ENCODE measurements around the gene DDHD1. TPM values are rescaled to one million over a fixed set of nuclear protein-coding genes. Genes with fewer than 3 reads are reported as not detected.

DDHD1 gene
- total and polyA plus RNA-seq, 2 donors from 2014 or later, result 2.1 to 11.9 TPM

DNA sequence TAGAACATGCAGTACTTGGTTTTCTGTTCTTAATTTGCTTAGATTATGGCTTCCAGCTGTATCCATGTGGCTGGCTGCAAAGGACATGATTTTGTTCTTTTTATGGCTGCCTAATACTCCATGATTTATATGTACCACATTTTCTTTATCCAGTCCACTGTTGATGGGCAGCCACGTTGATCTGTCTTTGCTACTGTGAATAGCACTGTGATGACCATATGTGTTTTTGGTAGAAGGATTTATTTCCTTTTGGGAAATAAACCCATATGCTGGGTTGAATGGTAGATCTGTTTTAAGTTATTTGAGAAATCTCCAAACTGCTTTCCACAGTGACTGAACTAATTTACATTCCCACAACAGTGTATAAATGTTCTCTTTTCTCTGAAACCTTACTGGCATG is 116.1 kb downstream of the DDHD1 start:
- intact Hi-C loops (cut with DNase I), result no loop called here
- Histone ChIP-seq H3K36me3 (ENCODE audit: control insufficient read depth in 2 of 3, insufficient read depth in 3 of 3, low read length in 3 of 3) (no peaks in the 10 kb centered on the region), H3K4me3 (ENCODE audit: low read length in 3 of 3) (no peak overlapping the region), H3K27me3 (ENCODE audit: control insufficient read depth, insufficient read depth, low read length) (no peaks in the 10 kb centered on the region), H3K9ac (ENCODE audit: low read length in 3 of 3) (no peak overlapping the region), H3K27ac (ENCODE audit: low read depth in 2 of 2, low read length in 2 of 2) (no peak overlapping the region), H3K4me1 (ENCODE audit: control insufficient read depth in 2 of 3, insufficient read depth in 2 of 3, low read depth in 1 of 3, low read length in 3 of 3) (no peaks in the 10 kb centered on the region), H3K9me3 (ENCODE audit: control insufficient read depth in 2 of 3, insufficient read depth in 1 of 3, low read length in 3 of 3) (no peaks in the 10 kb centered on the region)
- TF ChIP-seq, protein P1, sequence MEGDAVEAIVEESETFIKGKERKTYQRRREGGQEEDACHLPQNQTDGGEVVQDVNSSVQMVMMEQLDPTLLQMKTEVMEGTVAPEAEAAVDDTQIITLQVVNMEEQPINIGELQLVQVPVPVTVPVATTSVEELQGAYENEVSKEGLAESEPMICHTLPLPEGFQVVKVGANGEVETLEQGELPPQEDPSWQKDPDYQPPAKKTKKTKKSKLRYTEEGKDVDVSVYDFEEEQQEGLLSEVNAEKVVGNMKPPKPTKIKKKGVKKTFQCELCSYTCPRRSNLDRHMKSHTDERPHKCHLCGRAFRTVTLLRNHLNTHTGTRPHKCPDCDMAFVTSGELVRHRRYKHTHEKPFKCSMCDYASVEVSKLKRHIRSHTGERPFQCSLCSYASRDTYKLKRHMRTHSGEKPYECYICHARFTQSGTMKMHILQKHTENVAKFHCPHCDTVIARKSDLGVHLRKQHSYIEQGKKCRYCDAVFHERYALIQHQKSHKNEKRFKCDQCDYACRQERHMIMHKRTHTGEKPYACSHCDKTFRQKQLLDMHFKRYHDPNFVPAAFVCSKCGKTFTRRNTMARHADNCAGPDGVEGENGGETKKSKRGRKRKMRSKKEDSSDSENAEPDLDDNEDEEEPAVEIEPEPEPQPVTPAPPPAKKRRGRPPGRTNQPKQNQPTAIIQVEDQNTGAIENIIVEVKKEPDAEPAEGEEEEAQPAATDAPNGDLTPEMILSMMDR (IDR thresholded peaks at IDR 0.05; ENCODE audit: borderline replicate concordance, extremely low read depth, insufficient read depth), result no peak
- FAIRE-seq (no peak), DNase-seq (no peak)

- Histone ChIP-seq H3K9ac (ENCODE audit: low read length in 3 of 3) (no peak overlapping the region), H3K27me3 (ENCODE audit: control insufficient read depth, insufficient read depth, low read length) (no peaks in the 10 kb centered on the region), H3K9me3 (ENCODE audit: control insufficient read depth in 2 of 3, insufficient read depth in 1 of 3, low read length in 3 of 3) (no peaks in the 10 kb centered on the region), H3K4me1 (ENCODE audit: control insufficient read depth in 2 of 3, insufficient read depth in 2 of 3, low read depth in 1 of 3, low read length in 3 of 3) (no peaks in the 10 kb centered on the region), H3K4me3 (ENCODE audit: low read length in 3 of 3) (no peak overlapping the region), H3K27ac (ENCODE audit: low read depth in 2 of 2, low read length in 2 of 2) (no peak overlapping the region), H3K36me3 (ENCODE audit: control insufficient read depth in 2 of 3, insufficient read depth in 3 of 3, low read length in 3 of 3) (no peaks in the 10 kb centered on the region)
- intact Hi-C loops (cut with DNase I), result no loop called here
- FAIRE-seq (no peak), DNase-seq (peak in 1 of 5 donors; percentile 30)
- TF ChIP-seq, protein P1 (IDR thresholded peaks at IDR 0.05; ENCODE audit: borderline replicate concordance, extremely low read depth, insufficient read depth), result no peak
Observed at GRCh38 chr14:53035336-53036210, 117.5 kb downstream of the DDHD1 start.

DNA sequence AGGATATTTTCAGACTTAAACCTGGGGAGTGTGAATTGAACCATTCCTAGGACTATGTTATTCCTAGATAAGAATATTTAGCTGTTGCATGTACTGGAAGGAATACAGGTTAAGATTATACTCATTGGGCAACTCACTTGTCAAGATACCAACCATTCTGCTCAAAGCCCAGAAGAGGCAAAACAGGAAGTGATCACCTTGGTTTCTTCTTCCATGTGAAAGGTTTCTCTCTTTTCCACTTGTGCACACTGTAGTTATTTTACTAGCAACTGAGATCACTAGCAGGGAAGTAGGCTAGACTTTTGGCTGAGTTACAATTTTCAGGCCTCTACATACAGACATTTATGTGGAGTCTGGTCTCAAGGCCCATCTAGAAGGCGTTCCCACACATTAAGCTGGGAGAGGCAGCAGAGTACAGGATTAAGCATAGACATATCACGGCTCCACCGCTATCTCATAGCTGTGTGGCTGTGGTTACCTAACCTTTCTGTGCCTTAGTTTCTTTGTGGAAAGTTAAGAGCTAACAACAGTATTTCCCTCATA is 118.4 kb downstream of the DDHD1 start:
- H3K4me1 ChIP-seq (ENCODE audit: control insufficient read depth in 2 of 3, insufficient read depth in 2 of 3, low read depth in 1 of 3, low read length in 3 of 3), result no peaks in the 10 kb centered on the region
- FAIRE-seq (no peak), DNase-seq (no peak)
- no peak overlapping the region for H3K27ac ChIP-seq (ENCODE audit: low read depth in 2 of 2, low read length in 2 of 2)
- H3K4me3 ChIP-seq (ENCODE audit: low read length in 3 of 3), result no peak overlapping the region
- H3K27me3 ChIP-seq (ENCODE audit: control insufficient read depth, insufficient read depth, low read length), result no peaks in the 10 kb centered on the region
- TF ChIP-seq, protein P1 (IDR thresholded peaks at IDR 0.05; ENCODE audit: borderline replicate concordance, extremely low read depth, insufficient read depth), result no peak
- H3K9me3 ChIP-seq (ENCODE audit: control insufficient read depth in 2 of 3, insufficient read depth in 1 of 3, low read length in 3 of 3), result no peaks in the 10 kb centered on the region
- H3K36me3 ChIP-seq (ENCODE audit: control insufficient read depth in 2 of 3, insufficient read depth in 3 of 3, low read length in 3 of 3), result no peaks in the 10 kb centered on the region
- intact Hi-C loops (cut with DNase I), result no loop called here
- H3K9ac ChIP-seq (ENCODE audit: low read length in 3 of 3), result no peak overlapping the region
